Measurements from ENCODE around the gene ID4. TPM values are rescaled to one million over a fixed set of nuclear protein-coding genes. Genes with fewer than 3 reads are reported as not detected.

Gene ID4
- total RNA-seq, 2 experiments from 2014 or later: not detected

DNA sequence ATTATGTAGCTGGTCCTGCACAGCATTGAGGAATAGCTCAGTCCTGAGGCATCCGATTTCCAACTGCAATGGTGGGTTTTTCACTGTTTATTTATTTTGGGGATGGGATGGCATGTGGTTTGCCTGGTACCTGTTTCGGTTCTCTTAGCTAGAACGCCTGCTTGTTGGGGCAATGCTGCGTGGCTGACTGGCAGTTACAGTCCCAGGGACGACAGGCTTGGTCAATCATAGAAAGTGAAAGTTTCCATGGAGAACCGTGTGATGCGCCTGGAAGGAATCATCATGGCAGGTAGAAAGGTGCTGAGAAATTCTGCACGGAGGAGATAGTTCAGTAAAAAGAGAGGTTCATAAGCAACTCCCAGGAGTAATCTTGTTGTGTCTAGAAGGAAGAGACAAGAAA lies 18.4 kb downstream of the ID4 start:
- DNase-seq (no peak), ATAC-seq (no peak)
- no peak overlapping the region for H3K4me3 Mint-ChIP-seq
- no peaks in the 10 kb centered on the region for H3K9me3 Mint-ChIP-seq (ENCODE audit: low read depth)
- no peaks in the 10 kb centered on the region for H3K36me3 Mint-ChIP-seq
- no peak overlapping the region for H3K27ac Mint-ChIP-seq
- H3K4me1 Mint-ChIP-seq: no peaks in the 10 kb centered on the region
- CTCF ChIA-PET: no interaction called here
- no peaks in the 10 kb centered on the region for H3K27me3 Mint-ChIP-seq

DNA sequence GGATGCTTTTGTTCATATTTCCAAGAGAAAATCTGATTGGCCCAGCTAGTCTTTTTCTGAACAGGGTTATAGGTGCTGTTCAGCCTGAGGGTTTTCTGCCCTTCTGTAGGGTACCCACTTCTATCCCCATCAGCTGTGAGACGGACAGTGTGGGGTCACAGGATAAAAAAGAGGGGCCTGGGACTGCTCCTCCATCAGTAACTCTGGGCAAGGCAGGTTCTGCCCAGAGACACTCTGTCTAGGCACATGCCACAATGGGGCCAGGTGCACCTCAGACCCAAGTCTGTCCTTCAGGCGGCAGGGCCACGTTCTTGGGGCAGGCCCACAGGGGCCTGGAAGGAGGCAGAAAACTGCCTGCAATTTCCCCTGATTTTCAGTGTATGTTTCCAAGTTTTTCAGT lies 20.0 kb downstream of the ID4 start:
- DNase-seq (no peak), ATAC-seq (no peak)
- Mint-ChIP-seq H3K9me3 (ENCODE audit: low read depth) (no peaks in the 10 kb centered on the region), H3K36me3 (no peaks in the 10 kb centered on the region), H3K4me3 (no peak overlapping the region), H3K27ac (no peak overlapping the region), H3K27me3 (no peaks in the 10 kb centered on the region), H3K4me1 (no peaks in the 10 kb centered on the region)
- CTCF ChIA-PET: no interaction called here

DNA sequence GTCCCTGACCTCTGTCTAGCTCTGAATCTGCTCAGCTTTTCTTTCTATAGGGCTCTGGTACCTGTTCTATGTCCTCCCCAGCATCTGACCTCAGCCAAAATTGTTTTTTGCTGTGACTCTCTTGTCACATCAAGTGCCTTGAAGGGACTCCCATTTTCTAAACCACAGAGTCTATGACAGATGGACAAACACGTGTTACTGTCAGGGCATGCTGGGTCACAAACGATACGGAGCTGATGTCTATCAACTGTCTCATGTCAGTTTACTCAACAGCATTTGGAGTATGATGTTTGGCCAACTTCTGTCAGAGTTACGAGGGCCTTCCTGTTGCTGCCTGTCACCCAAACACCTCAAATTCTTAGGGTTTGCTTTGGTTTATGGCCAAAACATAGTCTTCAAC lies 20.5 kb downstream of the ID4 start:
- Mint-ChIP-seq H3K27ac (no peak overlapping the region), H3K27me3 (no peaks in the 10 kb centered on the region), H3K4me1 (no peaks in the 10 kb centered on the region), H3K9me3 (ENCODE audit: low read depth) (no peaks in the 10 kb centered on the region), H3K4me3 (no peak overlapping the region), H3K36me3 (no peaks in the 10 kb centered on the region)
- ATAC-seq: no peak
- CTCF ChIA-PET: no interaction called here
- DNase-seq: no peak

DNA sequence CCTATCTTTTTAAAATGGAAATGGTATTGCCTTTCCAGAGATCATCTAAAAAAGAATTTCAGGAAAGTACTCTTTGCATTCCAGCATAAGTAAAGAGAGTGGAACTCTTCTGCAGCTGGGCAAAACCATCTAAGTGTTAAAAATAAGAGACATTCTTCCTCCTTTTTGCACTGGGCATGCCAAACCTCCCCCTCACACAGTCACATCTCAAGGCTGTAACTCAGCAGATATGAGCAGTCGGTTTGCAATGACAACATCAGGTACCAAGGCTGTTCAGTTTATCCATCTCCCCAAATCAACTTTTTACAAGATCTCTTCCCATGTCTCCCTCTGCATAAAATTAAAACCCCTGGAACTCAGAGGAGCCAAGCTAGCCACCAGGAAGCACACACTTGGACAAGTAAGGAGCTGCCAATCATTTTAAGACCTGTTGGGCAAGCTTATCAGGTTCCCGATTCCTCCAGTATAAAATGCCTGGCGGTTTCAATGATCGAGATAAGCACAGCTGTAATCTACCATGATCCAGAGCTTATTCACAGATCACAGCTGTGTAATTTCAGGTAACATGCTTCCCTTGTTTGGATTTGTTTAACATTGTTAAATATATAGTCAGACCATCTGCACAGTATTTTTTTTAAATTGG lies 23.2 kb downstream of the ID4 start:
- no peak for ATAC-seq
- no peak for DNase-seq
- Mint-ChIP-seq H3K36me3 (no peaks in the 10 kb centered on the region), H3K9me3 (ENCODE audit: low read depth) (no peaks in the 10 kb centered on the region), H3K4me1 (no peaks in the 10 kb centered on the region), H3K27ac (no peak overlapping the region), H3K4me3 (no peak overlapping the region), H3K27me3 (no peaks in the 10 kb centered on the region)
- CTCF ChIA-PET: no interaction called here

DNA sequence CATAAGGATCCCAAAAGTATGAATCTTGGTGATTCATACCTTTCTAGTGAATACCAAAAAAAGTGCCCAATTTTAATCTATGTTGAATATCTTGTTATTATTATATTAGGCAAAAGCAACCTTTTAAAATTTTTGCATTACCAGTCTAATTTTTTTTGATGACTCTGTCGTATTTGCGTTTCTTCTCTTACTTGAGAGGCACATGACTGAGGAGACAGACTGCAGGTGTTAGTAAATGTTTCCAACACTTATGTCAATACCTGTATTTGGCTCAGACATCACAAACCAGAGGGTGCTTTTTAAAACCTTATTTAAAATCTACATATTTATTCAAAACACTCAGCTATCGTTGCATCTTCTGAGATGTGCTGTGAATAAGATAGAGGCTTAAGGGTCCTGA lies 27.1 kb downstream of the ID4 start:
- Mint-ChIP-seq H3K9me3 (ENCODE audit: low read depth) (no peaks in the 10 kb centered on the region), H3K4me1 (no peaks in the 10 kb centered on the region), H3K36me3 (no peaks in the 10 kb centered on the region), H3K27me3 (no peaks in the 10 kb centered on the region), H3K4me3 (no peak overlapping the region), H3K27ac (no peak overlapping the region)
- ATAC-seq (no peak), DNase-seq (no peak)
- CTCF ChIA-PET: no interaction called here

DNA sequence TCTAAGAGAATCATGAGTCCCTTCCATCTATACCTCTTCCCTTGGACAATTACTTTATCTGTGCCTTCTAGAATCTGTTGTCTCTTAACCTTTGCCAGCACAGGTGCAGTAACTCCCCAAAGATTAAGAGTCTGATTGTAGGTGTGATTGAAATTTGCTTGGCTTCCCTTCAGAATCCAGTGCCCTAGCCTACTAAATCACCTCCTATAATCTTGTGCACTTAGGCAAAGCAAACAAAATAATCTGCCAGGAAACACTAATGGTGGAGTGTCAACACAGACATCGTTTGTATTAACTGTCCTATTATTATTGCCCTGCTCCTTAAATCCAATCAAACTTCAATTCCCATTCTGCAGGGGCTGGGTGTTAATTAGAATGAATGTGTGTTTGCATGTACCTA lies 28.0 kb downstream of the ID4 start:
- CTCF ChIA-PET: no interaction called here
- DNase-seq: no peak
- Mint-ChIP-seq H3K4me3 (no peak overlapping the region), H3K27me3 (no peaks in the 10 kb centered on the region), H3K36me3 (no peaks in the 10 kb centered on the region), H3K9me3 (ENCODE audit: low read depth) (no peaks in the 10 kb centered on the region), H3K4me1 (no peaks in the 10 kb centered on the region), H3K27ac (no peak overlapping the region)
- ATAC-seq: no peak

DNA sequence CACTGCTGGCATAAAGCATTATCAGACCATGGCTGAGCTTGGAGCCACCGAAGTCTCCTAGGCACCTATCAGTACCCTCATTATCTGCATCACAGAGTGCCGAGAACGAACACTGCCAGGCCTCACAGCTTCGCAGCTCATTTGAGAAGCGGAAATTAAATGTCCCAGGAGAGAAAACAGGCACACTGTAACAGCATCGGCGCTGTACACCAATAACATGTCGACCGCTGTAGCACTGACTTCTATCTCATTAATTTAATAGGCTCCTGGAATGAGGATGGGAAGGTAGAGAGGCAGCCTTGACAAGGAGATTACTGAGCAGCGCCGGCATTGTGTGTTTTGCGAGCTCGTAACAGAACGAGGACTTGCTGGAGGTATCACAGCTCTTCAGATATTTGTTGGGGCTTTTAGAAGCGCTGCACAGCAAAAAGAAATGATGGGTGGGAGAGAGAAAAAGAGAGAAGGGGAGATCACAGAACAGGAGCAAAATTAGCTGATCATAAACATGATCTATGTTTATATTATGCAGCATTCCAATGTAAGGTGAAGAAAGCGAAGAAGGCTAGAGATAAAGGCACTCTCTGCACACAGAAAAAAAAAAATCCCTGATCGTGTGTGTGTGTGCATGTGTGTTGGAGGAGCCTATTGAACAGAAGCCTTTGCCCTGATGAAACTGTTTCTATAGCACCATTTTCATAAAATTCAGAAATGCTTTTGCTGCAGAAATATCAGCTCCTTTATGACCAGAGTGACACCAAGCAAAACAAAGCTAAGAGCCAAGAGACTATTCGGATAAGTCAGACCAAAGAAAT lies 29.2 kb downstream of the ID4 start:
- Mint-ChIP-seq H3K27ac (no peak overlapping the region), H3K4me3 (no peak overlapping the region), H3K36me3 (no peaks in the 10 kb centered on the region), H3K27me3 (no peaks in the 10 kb centered on the region), H3K4me1 (no peaks in the 10 kb centered on the region), H3K9me3 (ENCODE audit: low read depth) (no peaks in the 10 kb centered on the region)
- DNase-seq (no peak), ATAC-seq (no peak)
- CTCF ChIA-PET: no interaction called here

DNA sequence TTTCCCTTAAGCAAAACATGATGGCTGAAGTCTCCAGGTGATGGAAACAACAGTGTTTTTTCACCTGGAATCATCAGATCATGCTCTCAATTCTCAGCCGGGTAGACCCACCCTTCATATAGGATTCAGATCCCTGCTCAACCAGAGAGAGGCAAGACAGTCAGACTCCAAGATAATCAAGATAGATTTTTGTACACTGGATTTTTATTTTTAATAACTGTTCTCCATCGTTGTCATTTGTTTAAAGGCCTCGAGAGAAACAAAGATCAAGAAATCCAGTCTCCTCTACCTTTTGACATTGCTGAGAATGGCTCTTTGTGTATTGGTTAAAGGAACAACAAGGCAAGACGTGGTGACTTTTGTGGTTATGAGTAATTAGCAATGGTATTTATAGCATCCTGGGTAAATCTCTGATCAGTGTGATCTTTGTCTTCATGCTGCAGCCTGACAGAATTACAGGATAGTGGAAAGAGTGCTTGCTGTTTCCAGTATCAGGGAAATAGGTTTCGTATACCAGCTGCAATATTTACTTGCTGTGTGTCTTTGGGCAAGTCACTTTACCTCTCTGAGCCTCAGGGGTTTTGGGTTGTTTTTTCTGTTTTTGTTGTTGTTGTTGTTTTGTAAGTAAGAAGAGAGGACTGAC lies 29.9 kb downstream of the ID4 start:
- Mint-ChIP-seq H3K27me3 (no peaks in the 10 kb centered on the region), H3K4me3 (no peak overlapping the region), H3K27ac (no peak overlapping the region), H3K4me1 (no peaks in the 10 kb centered on the region), H3K36me3 (no peaks in the 10 kb centered on the region), H3K9me3 (ENCODE audit: low read depth) (no peaks in the 10 kb centered on the region)
- DNase-seq (no peak), ATAC-seq (no peak)
- CTCF ChIA-PET: no interaction called here

DNA sequence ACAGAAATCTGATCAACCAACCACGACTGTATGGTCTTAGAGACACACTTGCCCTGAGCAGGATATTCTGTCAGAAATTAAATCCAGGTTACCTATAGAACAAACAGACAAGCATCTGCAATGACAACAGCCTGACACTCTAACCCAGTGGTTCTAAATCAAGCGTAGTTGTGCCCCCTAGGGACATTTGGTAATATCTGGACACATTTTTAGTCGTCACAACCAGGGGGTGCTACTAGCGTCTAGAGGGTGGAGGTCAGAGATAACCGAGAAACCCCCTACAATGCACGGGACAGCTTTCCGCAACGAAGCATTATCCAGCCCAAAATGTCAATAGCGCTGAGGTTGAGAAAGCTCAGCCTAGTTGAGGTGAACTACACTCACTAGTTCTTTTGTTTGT lies 32.3 kb downstream of the ID4 start:
- Mint-ChIP-seq H3K4me3 (no peak overlapping the region), H3K27ac (no peak overlapping the region), H3K4me1 (no peaks in the 10 kb centered on the region), H3K27me3 (no peaks in the 10 kb centered on the region), H3K9me3 (ENCODE audit: low read depth) (no peaks in the 10 kb centered on the region), H3K36me3 (no peaks in the 10 kb centered on the region)
- no peak for DNase-seq
- no peak for ATAC-seq
- CTCF ChIA-PET: no interaction called here

DNA sequence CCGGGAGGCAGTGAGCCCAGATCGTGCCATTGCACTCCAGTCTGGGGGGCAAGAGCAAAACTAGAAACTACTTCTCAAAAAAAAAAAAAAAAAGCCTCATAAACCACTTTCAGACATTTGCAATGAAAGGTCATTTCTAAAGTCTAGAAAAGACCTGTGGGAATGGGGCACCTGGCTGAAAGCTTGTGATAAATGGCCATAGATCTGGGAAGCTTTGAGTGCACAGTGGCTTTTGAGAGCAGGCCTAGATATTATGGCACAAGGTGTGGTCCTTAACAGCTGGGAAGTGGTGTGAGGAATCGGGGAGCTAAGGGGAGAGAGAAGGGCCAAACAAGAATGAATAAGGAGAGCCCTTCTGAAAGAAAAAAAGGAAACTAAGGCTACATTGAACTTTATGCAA lies 33.2 kb downstream of the ID4 start:
- CTCF ChIA-PET: no interaction called here
- Mint-ChIP-seq H3K4me3 (no peak overlapping the region), H3K36me3 (no peaks in the 10 kb centered on the region), H3K27me3 (no peaks in the 10 kb centered on the region), H3K9me3 (ENCODE audit: low read depth) (no peaks in the 10 kb centered on the region), H3K4me1 (no peaks in the 10 kb centered on the region), H3K27ac (no peak overlapping the region)
- DNase-seq (no peak), ATAC-seq (no peak)

DNA sequence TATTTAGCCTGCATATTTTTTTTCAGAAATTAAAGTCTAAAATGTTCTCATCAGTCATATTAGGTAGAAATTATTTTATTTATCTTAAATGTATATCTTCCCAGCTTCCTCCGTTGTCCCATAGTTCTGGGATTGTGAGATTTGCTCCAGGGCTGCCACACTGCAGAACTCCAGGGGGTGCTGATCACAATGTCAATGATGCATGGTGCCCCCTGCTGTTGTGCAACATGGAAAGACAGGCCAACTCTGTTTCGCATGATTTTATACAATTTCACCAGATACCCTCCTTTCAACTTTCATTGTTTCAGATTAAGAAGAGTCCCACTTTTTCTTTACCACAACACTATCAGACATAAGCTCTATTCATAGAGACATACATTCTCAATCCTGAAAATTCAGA lies 35.9 kb downstream of the ID4 start:
- DNase-seq (no peak), ATAC-seq (no peak)
- no peaks in the 10 kb centered on the region for H3K9me3 Mint-ChIP-seq (ENCODE audit: low read depth)
- H3K4me3 Mint-ChIP-seq: no peak overlapping the region
- H3K27me3 Mint-ChIP-seq: no peaks in the 10 kb centered on the region
- H3K4me1 Mint-ChIP-seq: no peaks in the 10 kb centered on the region
- CTCF ChIA-PET: no interaction called here
- H3K27ac Mint-ChIP-seq: no peak overlapping the region
- H3K36me3 Mint-ChIP-seq: no peaks in the 10 kb centered on the region

DNA sequence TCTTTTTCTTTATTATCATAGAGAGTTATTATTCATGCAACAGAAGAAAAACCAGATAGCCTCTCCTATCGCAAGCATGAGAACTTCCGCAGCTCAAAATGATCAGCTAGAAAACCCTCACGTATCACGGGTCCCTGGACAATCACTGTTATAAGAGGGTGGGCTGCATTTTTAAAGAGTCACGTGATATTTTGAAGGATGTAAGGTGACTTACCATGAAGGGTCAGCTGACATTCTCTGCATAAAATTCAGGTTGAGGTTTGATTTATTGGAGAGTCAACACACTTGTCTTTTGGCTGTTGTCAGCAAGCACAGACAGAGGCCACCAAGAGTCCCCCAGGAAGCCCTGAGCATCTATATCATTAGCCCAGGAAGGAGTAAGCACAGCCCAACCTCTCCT lies 39.5 kb downstream of the ID4 start:
- Mint-ChIP-seq H3K9me3 (ENCODE audit: low read depth) (no peaks in the 10 kb centered on the region), H3K27ac (no peak overlapping the region), H3K4me3 (no peak overlapping the region), H3K36me3 (no peaks in the 10 kb centered on the region), H3K27me3 (no peaks in the 10 kb centered on the region), H3K4me1 (no peaks in the 10 kb centered on the region)
- CTCF ChIA-PET: interaction anchor here (0.9 kb wide), 1 partner anchor 17 kb away, joined by 3 read pairs; no protein-coding TSS in a partner anchor
- ATAC-seq (no peak), DNase-seq (no peak)

DNA sequence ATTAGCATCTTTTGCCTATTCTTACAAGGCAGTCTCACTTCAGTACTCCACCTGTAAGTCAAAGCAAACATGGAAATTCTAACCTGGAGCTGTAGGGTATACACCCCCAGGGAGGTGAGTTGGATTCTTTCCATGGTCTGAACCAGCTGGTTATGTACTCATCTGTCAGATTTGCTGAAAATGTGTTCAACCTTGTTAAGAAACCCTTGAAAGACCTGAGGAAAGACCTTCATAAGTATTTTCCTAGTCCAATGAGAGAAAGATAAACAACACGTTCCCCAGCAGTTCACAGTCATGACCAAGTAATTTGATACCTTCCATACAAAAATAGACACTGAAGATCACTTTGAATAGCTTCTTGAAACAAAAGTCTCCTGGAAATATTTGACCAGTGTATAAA lies 42.5 kb downstream of the ID4 start:
- no peak for DNase-seq
- H3K4me3 Mint-ChIP-seq: no peak overlapping the region
- H3K27me3 Mint-ChIP-seq: no peaks in the 10 kb centered on the region
- CTCF ChIA-PET: no interaction called here
- peaks cover 3% of the 10 kb centered on the region for H3K9me3 Mint-ChIP-seq (ENCODE audit: low read depth)
- no peaks in the 10 kb centered on the region for H3K36me3 Mint-ChIP-seq
- no peak overlapping the region for H3K27ac Mint-ChIP-seq
- ATAC-seq: no peak
- H3K4me1 Mint-ChIP-seq: no peaks in the 10 kb centered on the region

DNA sequence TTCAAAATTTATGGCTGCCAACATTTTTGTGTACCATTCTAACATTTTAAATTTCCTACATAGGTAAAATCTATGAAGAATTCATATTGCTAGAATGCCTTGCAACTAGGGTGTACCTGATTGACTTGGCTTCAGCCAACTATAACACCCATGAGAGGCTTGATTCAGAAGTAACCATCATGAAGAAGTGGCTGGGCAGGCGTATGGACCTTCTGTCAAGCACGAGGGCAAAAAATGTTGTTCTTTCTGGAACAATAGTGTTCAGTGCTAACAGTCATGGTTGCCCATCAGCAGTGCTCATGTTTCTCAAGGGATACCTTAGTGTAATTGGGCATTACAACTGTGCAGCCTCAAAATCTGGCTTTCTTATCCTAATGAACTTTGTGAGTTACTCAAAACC lies 42.9 kb downstream of the ID4 start:
- H3K4me1 Mint-ChIP-seq: no peaks in the 10 kb centered on the region
- CTCF ChIA-PET: no interaction called here
- H3K27ac Mint-ChIP-seq: no peak overlapping the region

More for the DNA sequence above, 42.9 kb downstream of the ID4 start:
- Mint-ChIP-seq H3K4me3 (no peak overlapping the region), H3K27me3 (no peaks in the 10 kb centered on the region), H3K9me3 (ENCODE audit: low read depth) (peaks cover 3% of the 10 kb centered on the region), H3K36me3 (no peaks in the 10 kb centered on the region)
- ATAC-seq (no peak), DNase-seq (no peak)

Measured in activated CD8-positive, alpha-beta memory T cell treated with anti-CD3 and anti-CD28 coated beads, Interleukin-2, amount 10 ng/mL, durations not matched to agents 7 days and 5 days (primary cell).